GM08714 (cell line): Measurements from ENCODE around the gene CEP128.

ENCODE experiments used
- H3K4me3 ChIP-seq: fragments of 200-500 bp; sonication (Bioruptor generic); 2 replicates; pipeline ENCODE4 v1.5.1; 2014; ENCODE audit warnings: mild to moderate bottlenecking, low read length, inconsistent platforms
- ZNF274 ChIP-seq: IDR thresholded peaks from 2 replicates; pipeline ENCODE4 v1.6.1; 2012; ENCODE audit warnings: mild to moderate bottlenecking, low read depth, low read length

The CEP128 gene

DNA sequence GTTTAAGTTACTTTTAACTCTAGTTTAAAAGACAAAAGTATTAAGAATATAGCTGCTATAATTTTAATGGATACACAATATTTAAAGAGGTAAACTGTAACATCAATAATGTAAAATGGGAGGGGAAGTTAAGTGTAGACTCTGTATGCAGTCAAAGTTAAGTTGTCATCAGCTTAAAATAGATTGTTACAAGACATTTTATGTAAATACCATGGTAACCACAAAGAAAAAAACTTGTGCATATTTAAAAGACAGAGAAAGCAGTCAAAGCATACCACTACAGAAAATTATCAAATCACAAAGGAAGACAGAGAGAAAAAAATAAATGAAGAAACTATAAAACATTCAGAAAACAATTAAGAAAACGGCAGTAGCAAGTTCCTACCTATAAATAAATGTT lies 73.3 kb downstream of the CEP128 start:
- H3K4me3 ChIP-seq, result no peak overlapping the region
- no peak for TF ChIP-seq ZNF274

DNA sequence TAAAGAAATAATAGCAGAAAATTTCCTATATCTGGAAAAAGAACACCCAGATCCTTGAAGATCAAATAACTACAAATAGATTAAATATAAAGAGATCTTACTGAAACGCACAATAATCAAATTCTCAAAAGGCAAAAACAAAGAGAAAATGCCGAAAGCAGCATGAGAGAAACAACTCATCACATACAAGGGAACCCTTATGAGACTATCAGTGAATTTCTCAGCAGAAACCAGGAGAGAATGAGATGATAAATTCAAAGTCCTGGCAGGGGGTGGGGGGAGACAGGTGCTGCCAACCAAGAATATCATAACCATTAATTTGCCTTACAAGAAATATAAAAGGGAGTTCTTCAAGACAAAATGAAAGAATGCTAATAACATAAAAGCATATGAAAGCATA lies 73.7 kb downstream of the CEP128 start:
- no peak for TF ChIP-seq ZNF274

DNA sequence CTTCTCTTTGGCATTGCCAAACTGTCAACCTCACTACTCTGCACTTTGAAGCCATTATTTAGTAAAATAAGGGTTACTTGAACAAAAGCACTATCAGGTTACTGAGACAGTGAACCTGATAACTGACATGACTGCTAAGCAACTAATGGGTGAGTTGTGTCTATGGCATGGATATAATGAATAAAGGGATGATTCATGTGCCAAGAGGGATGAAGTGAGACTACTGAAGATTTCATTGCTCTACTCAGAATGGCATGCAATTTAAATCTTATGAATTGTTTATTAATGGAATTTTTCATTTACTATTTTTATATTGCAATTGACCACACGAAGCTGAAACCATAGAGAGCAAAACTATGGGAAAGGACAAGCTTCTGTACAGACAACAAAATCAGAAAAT lies 74.4 kb downstream of the CEP128 start:
- no peak overlapping the region for H3K4me3 ChIP-seq
- no peak for TF ChIP-seq ZNF274

More for the DNA sequence above, 73.7 kb downstream of the CEP128 start:
- no peak overlapping the region for H3K4me3 ChIP-seq

DNA sequence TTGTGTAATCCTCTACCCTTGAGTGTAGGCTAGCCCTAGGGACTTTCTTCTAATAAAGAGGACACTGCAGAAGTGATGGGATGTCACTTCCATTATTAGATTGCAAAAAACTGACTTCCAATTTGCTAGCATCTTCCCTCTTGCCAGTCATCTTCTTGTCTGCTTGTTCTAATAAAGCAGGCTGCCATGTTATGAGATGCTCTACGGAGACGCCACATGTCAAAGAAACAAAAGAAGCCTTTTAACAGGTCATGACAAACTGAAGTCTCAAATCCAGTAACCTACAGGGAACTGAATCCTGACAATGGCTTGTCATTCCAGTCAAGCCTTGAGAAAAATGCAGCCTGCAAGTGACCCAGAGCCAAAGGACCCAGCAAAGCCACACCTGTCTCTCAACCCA lies 76.0 kb downstream of the CEP128 start:
- H3K4me3 ChIP-seq, result no peak overlapping the region
- no peak for TF ChIP-seq ZNF274

DNA sequence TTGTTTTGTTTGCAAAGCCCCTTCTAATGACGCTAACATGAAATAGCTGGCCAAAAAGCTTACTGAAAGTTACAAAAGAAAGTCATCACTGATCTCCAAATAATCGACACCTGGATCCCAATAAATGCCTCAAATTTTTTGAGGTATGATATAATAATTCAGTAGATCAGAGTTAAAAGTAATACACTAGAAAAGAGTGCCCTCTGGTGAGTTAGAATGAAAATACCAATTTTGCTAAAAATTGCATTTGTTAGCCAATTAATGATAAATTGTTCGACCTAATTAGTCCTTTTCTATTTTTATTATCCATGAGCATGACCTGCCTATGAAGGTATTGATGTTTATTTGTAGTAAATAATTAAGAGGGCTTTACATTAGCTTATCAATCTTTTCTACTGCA lies 78.6 kb downstream of the CEP128 start:
- TF ChIP-seq ZNF274, result no peak
- no peak overlapping the region for H3K4me3 ChIP-seq

DNA sequence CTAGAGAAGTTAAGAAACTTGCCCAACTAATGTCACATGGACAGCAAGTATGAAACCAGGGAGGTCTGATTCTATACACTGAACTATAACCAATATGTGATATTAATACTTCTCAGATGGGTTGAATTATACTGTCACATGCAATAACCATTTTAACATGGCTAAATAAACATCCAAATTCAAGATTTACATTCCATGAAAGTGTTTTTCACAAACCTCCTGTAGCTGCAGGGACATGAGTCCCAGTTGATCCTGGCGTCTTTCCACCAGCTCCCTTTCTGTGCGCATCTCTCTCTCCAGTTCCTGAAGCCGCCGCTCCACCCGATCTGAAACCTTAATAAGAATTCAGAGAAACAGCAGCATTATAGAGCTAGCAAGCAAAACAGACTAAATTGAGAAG lies 79.0 kb downstream of the CEP128 start:
- TF ChIP-seq ZNF274, result no peak
- no peak overlapping the region for H3K4me3 ChIP-seq

DNA sequence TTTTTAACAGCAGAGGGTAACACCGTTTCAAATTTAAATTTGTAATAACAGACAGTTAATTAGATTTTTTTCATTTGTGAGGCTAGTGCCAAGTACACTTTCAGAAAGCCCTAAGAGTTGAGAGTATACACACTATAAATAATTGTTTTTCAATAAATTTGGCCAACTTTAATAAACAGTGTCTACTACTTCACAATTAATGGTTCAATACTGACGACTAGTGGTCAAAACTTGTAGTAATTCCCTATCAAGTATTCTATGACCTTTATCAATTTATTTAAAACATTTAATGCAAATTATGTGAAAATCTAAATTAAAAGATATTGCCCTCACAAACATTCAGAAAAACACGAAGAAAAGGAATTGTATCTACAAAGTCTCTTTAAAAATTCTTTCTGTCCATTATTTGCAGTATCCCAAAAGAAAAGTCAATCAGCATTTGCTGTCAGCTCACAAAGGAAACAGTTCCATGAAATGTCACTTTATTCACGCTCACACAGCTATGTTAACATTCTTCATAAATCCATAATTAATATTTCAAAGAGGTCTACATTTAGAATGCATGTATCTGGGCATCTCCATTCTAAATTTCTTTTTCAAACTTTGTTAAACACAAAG lies 91.2 kb downstream of the CEP128 start:
- no peak overlapping the region for H3K4me3 ChIP-seq
- no peak for TF ChIP-seq ZNF274

DNA sequence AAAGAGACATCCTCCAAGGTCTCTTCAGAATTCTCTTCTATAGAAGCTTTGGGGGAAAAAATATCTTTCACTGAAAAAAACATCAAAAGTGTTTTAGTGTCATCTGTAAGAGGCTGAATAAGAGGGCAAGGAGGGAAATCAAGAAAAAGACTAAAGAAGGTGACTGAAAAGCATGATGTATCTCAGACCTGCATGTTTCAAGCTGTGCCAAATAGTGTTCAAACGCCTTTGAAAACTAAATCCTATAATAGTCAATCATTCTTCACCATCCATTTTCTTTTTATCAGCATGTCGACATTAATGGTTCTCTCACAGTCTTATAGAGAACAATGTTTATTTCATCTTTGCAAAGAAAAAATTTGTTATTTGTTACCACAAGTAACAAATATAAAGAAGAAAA lies 94.5 kb downstream of the CEP128 start:
- no peak overlapping the region for H3K4me3 ChIP-seq

DNA sequence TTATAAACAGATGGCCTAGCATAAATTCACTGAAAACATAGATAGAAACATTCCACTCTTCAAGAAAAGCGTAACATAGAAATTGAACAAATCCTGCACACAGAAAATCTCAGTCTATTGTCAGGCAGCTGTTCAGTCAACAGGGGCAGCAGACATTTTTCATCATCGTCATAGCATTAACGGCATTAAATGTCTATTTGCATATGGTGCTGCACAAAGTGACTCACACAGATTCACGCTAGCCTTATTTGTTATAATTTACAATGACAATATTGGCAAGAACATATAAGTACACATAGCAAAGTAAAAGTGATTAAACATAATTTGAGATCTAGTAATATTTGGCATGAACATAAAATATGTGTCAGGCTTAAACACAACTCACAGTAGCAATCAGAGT lies 95.7 kb downstream of the CEP128 start:
- no peak for TF ChIP-seq ZNF274
- no peak overlapping the region for H3K4me3 ChIP-seq

More for the DNA sequence above, 94.5 kb downstream of the CEP128 start:
- TF ChIP-seq ZNF274, result no peak

DNA sequence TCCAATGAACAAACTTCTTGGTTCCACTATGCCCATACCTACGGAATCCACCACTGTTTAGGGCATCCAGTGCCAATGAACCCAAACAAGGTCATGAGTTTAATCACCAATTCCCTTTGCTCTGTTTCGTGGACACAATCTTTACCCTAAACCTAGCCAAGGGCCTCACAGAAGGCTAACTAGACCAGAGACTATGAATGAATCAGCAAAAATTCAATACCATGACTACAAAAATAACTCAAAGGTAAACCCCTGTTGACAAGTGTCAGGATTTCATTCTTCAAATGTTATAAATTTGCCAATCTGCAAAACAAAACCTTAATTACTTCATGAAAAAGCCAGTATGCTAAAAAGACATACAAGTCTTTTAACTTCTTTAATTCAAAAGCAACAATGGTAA lies 96.7 kb downstream of the CEP128 start:
- no peak overlapping the region for H3K4me3 ChIP-seq
- no peak for TF ChIP-seq ZNF274

DNA sequence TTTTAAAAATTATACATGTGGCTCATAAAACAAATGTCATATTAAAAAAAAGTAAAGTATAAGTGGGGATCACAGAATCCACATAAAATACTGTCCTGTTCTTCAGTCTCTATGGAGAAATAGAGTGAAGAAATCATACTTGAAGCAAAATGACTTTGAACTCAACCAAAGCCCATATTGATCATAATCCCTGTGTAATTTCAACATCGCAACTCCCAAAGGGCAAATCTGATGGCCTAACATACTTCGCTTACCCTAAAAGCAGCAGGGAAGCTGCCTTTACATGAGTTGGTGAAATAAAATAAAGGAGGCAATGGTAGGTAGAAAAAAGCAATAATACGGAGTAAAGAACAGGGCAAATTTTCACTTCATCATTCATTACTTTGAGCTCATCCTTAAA lies 101.8 kb downstream of the CEP128 start:
- no peak for TF ChIP-seq ZNF274
- H3K4me3 ChIP-seq, result no peak overlapping the region

DNA sequence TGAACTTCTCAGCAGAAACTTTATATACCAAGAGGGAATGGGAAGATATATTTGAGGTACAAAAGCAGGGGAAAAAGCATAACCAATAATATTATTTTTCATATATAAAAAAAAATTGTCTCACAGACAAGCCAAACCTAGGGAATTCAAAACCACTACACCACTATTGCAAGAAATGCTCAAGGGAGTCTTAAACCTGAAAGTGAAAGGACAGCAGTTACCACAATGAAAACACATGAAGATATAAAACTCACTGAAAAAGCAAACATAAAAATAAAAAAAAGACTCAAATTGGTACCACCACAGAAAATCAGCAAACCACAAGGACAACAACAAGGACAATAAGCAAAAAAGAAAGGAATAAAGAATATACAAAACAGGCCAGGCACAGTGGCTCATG lies 131.9 kb downstream of the CEP128 start:
- TF ChIP-seq ZNF274, result no peak
- no peak overlapping the region for H3K4me3 ChIP-seq

DNA sequence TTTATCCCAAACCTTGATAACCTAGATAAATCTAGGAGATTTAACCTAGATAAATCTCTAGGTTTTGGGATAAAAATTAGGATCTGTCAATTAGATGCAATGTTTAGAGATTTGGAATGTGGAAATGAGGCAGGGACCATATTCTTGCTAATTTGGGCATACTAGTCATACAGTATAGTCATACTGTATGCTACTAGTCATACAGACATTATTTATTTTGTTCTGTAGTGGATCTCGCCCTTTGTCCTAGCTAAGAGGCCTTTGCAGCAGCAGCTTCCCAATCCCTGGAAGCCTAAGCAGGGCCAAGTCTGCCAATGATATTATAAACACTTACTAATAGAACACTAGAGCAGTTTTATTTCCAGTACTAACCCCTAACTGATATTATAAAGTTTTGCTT lies 136.4 kb downstream of the CEP128 start:
- H3K4me3 ChIP-seq, result no peak overlapping the region
- no peak for TF ChIP-seq ZNF274

DNA sequence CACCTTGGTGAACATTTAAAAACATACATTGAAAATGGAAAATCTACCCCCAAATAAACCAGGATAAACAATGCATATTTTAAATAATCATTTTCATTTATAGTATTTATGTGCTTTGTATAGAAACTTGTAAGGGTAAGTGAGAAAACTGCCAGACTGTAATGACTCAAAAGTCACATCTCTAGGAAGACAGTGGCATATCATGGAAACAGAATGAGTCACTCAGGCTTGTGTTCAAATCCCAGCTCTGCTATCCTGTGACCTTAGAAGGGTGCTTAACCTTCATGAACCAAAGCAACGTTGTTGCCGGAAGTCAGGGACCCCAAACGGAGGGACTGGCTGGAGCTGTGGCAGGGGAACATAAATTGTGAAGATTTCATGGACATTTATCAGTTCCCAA lies 142.7 kb downstream of the CEP128 start:
- H3K4me3 ChIP-seq, result no peak overlapping the region
- TF ChIP-seq ZNF274, result no peak

DNA sequence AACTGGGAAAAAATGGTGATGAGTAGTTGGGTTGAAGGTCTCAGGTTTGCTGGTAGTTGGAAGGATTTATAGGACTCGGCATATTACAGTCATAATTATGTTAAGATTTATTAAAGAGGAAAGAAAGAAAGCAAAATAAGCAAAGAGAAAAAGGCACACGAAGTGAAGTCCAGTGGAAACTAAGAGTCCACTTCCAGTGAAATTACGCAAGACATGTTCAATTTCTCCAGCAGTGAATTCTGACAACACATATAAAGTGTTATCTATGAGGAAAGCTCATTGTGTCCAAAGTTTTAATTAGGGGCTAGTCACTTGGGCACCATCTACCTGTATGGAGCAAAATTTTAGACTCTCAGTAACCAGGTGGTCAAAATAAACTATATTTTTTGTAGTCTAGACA lies 143.3 kb downstream of the CEP128 start:
- no peak for TF ChIP-seq ZNF274
- no peak overlapping the region for H3K4me3 ChIP-seq

DNA sequence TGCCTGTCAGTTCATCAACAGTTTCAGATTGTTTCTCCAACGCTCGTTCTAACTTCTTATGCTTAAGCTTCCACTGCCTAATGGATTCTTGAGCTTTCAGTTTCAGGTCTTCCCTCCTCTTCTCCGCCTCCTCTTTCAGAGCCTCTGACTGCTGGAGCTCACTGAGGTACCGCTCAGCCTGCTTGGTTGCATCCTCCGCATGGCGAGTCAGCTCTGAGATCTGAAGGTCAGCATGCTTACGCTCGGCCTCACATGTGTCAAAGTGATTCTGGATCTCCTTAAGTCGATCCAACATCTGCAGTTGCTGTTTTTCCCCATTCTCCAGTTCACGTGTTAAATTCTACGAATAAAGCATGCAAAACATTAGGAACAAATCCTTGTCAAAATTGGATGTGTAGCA lies 148.8 kb downstream of the CEP128 start:
- no peak for TF ChIP-seq ZNF274
- H3K4me3 ChIP-seq, result no peak overlapping the region
